Measurements from ENCODE around the gene MR1. TPM values are rescaled to one million over a fixed set of nuclear protein-coding genes. Genes with fewer than 3 reads are reported as not detected.

The MR1 gene
- total and polyA plus RNA-seq, 3 donors from 2014 or later, result 5.8 to 8.6 (median 7.1) TPM

DNA sequence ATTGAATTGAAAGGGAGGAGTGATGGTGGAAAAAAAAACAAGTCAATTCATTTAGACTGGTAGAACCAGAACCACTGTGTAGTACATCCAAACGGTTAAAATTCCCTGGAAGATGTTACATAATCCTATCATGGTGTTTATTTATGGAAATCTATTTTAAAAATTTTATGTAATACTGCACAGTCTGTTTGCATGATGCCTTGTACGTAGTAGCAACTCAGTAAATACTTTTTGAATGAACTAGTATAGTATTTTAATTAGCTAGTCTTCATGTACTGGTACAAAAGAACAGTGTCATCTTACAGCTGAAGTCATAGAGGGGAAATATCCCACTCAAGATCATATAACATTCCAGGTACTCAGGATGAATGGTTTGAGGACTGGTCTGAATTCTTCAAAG lies 27.7 kb downstream of the MR1 start:
- Histone ChIP-seq H3K27me3 (no peaks in the 10 kb centered on the region), H3K9me3 (no peaks in the 10 kb centered on the region), H3K4me1 (no peaks in the 10 kb centered on the region), H3K27ac (no peak overlapping the region), H3K4me3 (no peak overlapping the region), H3K36me3 (ENCODE audit: low read depth, missing control alignments) (no peaks in the 10 kb centered on the region)
- intact Hi-C loops (cut with DNase I; ENCODE audit: low total_unique reads), result no loop called here
- DNase-seq, result no peak
- no peak for TF ChIP-seq POLR2A (IDR thresholded peaks at IDR 0.05)
- TF ChIP-seq, protein P1, sequence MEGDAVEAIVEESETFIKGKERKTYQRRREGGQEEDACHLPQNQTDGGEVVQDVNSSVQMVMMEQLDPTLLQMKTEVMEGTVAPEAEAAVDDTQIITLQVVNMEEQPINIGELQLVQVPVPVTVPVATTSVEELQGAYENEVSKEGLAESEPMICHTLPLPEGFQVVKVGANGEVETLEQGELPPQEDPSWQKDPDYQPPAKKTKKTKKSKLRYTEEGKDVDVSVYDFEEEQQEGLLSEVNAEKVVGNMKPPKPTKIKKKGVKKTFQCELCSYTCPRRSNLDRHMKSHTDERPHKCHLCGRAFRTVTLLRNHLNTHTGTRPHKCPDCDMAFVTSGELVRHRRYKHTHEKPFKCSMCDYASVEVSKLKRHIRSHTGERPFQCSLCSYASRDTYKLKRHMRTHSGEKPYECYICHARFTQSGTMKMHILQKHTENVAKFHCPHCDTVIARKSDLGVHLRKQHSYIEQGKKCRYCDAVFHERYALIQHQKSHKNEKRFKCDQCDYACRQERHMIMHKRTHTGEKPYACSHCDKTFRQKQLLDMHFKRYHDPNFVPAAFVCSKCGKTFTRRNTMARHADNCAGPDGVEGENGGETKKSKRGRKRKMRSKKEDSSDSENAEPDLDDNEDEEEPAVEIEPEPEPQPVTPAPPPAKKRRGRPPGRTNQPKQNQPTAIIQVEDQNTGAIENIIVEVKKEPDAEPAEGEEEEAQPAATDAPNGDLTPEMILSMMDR (IDR thresholded peaks at IDR 0.05), result no peak
- WGBS, 2 donors, result 51 to 64% methylated on average over 2 of the region's 2 CpGs

DNA sequence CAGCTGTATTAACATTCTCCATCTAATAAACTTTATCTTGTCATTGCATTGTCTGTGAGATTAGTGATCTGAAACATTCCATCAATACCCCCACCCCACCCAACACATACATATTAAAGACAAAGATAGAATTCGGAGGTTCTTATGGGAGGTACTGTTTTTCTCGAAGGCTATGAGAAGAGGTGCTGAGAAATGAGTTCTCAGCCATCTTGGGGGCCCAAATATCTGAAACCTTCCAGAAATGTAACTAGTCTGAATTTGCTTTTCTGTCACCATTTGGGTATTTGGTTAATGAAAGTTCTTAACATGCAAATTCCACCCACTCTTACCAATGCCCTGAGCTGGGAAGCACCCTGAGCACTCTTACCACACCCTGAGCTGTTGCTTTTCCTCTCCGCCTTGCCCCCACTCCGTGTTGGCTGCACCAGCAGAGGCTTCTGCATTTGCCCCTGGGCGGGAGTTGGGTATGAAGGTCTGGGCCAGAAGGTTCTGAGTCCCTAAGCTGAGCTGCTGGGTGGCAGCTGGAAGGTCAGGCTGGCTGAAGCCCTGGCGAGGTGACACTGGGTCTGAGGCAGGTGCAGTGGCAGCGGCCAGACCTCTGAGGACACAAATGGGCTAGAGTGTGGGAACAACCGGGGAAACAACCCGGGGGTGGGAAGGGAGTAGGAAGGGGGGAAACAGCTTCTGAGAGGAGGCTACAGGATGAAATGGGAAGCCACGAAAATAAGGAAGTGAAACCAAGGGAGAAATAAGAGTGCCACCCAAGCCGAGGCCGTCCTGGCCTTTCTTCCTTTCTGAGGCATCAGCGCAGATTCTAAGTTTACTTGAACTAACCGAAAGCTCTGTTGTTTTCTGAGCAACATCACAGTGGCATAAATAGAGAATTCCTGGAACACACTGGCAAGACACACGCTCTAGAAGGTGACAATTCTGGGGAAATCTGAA lies 28.4 kb downstream of the MR1 start:
- no peak for TF ChIP-seq POLR2A (IDR thresholded peaks at IDR 0.05)
- TF ChIP-seq, protein P1 (IDR thresholded peaks at IDR 0.05), result no peak
- intact Hi-C loops (cut with DNase I; ENCODE audit: low total_unique reads), result no loop called here
- no peak for DNase-seq
- H3K4me1 ChIP-seq, result no peaks in the 10 kb centered on the region
- H3K27ac ChIP-seq, result no peak overlapping the region
- no peak overlapping the region for H3K4me3 ChIP-seq
- 73 to 77% methylated on average over 15 of the region's 15 CpGs for WGBS, 2 donors
- no peaks in the 10 kb centered on the region for H3K27me3 ChIP-seq
- no peaks in the 10 kb centered on the region for H3K36me3 ChIP-seq (ENCODE audit: low read depth, missing control alignments)
- H3K9me3 ChIP-seq, result no peaks in the 10 kb centered on the region

DNA sequence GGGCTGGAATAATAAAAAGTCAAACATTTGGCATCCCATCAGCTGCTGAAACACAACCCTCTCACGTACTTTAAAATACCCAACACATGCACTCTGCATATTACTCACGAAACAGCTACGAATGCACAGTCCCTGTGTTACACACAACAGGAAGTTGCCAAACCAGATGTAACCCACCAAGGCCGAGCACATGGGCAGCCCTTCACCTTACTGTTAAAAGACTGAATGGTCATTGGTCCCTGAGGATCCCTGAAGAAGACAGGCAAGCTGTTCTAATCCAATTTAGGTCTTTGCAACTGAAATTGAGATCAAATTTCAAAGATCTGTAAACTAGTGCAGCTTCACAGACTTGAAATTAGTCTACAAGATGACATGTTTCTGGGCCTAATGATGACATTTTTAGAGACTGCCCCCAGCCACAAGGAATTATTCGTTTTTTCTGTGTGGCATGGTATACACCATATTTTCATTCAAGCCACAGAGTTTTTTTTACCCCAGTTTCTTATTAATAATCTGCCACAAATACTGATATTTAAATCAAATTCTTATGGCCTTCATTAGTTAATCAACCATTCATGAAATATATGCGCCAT lies 29.1 kb downstream of the MR1 start:
- TF ChIP-seq, protein P1 (IDR thresholded peaks at IDR 0.05), result no peak
- no peak for TF ChIP-seq POLR2A (IDR thresholded peaks at IDR 0.05)
- no peak overlapping the region for H3K4me3 ChIP-seq
- H3K4me1 ChIP-seq, result no peaks in the 10 kb centered on the region
- H3K9me3 ChIP-seq, result no peaks in the 10 kb centered on the region
- no peak overlapping the region for H3K27ac ChIP-seq
- intact Hi-C loops (cut with DNase I; ENCODE audit: low total_unique reads), result no loop called here
- no peak for DNase-seq
- H3K36me3 ChIP-seq (ENCODE audit: low read depth, missing control alignments), result no peaks in the 10 kb centered on the region
- 64 to 74% methylated on average over 6 of the region's 6 CpGs for WGBS, 2 donors
- no peaks in the 10 kb centered on the region for H3K27me3 ChIP-seq

DNA sequence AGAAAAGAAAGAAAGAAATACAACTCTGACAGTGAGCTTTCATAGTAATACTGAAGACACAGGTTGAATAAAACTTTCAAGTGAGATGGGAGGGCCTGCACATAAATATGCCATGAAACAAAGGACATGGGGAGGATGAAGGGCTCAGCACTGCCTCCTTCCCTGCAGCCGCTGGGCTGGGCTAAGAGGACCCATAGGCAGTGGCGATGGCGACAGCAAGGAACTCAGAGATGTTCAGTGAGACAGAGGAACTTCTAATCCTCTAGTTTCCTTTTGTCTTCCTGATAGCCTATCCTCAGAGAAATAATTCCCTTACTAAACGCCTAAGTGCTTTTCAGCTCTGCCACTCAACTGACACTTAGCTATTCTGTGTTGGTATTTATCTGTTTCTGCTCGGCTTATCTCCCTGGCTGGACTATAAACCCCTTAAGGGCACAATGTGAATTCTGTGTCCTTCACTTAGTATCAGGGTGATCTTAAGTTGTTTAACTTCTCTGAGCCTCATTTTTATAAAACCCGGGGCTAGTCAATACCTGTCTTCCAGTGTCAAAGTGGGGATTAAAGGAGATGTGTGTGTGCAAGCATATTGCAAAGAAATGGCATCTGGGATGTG lies 30.3 kb downstream of the MR1 start:
- no peaks in the 10 kb centered on the region for H3K36me3 ChIP-seq (ENCODE audit: low read depth, missing control alignments)
- intact Hi-C loops (cut with DNase I; ENCODE audit: low total_unique reads), result no loop called here
- no peaks in the 10 kb centered on the region for H3K4me1 ChIP-seq
- no peak for DNase-seq
- H3K27ac ChIP-seq, result no peak overlapping the region
- no peaks in the 10 kb centered on the region for H3K9me3 ChIP-seq
- H3K4me3 ChIP-seq, result no peak overlapping the region
- WGBS, 2 donors, result 62 to 66% methylated on average over 6 of the region's 6 CpGs
- H3K27me3 ChIP-seq, result no peaks in the 10 kb centered on the region
- TF ChIP-seq, protein P1 (IDR thresholded peaks at IDR 0.05), result no peak
- no peak for TF ChIP-seq POLR2A (IDR thresholded peaks at IDR 0.05)

Measured in testis (tissue), 3 donors.